ENCODE results near the gene HLCS.

The HLCS gene

GRCh38 chr21:36815284-36815683, 151.2 kb downstream of the HLCS start:
- no peak for DNase-seq (ENCODE audit: low read depth, low spot score)
- no peak for TF ChIP-seq CTCF (IDR thresholded peaks at IDR 0.05; ENCODE audit: insufficient read depth, low read length, missing control alignments)
- H3K4me3 ChIP-seq (ENCODE audit: low read depth, low read length): no peak overlapping the region
- CTCF ChIA-PET: no interaction called here
- POLR2A ChIA-PET: no interaction called here

GRCh38 chr21:36813052-36813451, 153.4 kb downstream of the HLCS start:
- no peak for DNase-seq (ENCODE audit: low read depth, low spot score)
- ChIA-PET CTCF (interaction anchor here (1.2 to 2.0 kb wide), 2 partner anchors 35 to 41 kb away, joined by 3 to 5 read pairs; no protein-coding TSS in a partner anchor), POLR2A (no interaction called here)
- no peak for TF ChIP-seq CTCF (IDR thresholded peaks at IDR 0.05; ENCODE audit: insufficient read depth, low read length, missing control alignments)
- H3K4me3 ChIP-seq (ENCODE audit: low read depth, low read length): no peak overlapping the region

- POLR2A ChIA-PET: no interaction called here
- CTCF ChIA-PET: interaction anchor here (2.0 kb wide), 1 partner anchor 42 kb away, joined by 5 read pairs; no protein-coding TSS in a partner anchor
- DNase-seq (ENCODE audit: low read depth, low spot score): no peak
- no peak for TF ChIP-seq CTCF (IDR thresholded peaks at IDR 0.05; ENCODE audit: insufficient read depth, low read length, missing control alignments)
- no peak overlapping the region for H3K4me3 ChIP-seq (ENCODE audit: low read depth, low read length)
Observed at GRCh38 chr21:36811762-36812161, 154.7 kb downstream of the HLCS start.

- CTCF ChIA-PET: interaction anchor here (2.2 kb wide), 1 partner anchor 62 kb away, joined by 8 read pairs; no protein-coding TSS in a partner anchor
- POLR2A ChIA-PET: no interaction called here
- H3K4me3 ChIP-seq (ENCODE audit: low read depth, low read length): no peak overlapping the region
- no peak for TF ChIP-seq CTCF (IDR thresholded peaks at IDR 0.05; ENCODE audit: insufficient read depth, low read length, missing control alignments)
- no peak for DNase-seq (ENCODE audit: low read depth, low spot score)
Observed at GRCh38 chr21:36810443-36810842, 156.0 kb downstream of the HLCS start.

- no peak overlapping the region for H3K4me3 ChIP-seq (ENCODE audit: low read depth, low read length)
- DNase-seq (ENCODE audit: low read depth, low spot score): no peak
- ChIA-PET POLR2A (no interaction called here), CTCF (interaction anchor here (1.5 to 2.1 kb wide), 2 partner anchors 10 to 12 kb away, joined by 3 to 5 read pairs; no protein-coding TSS in a partner anchor)
- TF ChIP-seq CTCF (IDR thresholded peaks at IDR 0.05; ENCODE audit: insufficient read depth, low read length, missing control alignments): no peak
Observed at GRCh38 chr21:36807422-36807928, 159.0 kb downstream of the HLCS start.

GRCh38 chr21:36806103-36806502, 160.4 kb downstream of the HLCS start:
- no peak for DNase-seq (ENCODE audit: low read depth, low spot score)
- no peak for TF ChIP-seq CTCF (IDR thresholded peaks at IDR 0.05; ENCODE audit: insufficient read depth, low read length, missing control alignments)
- ChIA-PET POLR2A (no interaction called here), CTCF (interaction anchor here (0.8 kb wide), 1 partner anchor 9 kb away, joined by 3 read pairs; no protein-coding TSS in a partner anchor)
- H3K4me3 ChIP-seq (ENCODE audit: low read depth, low read length): no peak overlapping the region

All from AG04449 (cell line).